Measurements from ENCODE around the gene RCN2. TPM values are rescaled to one million over a fixed set of nuclear protein-coding genes. Genes with fewer than 3 reads are reported as not detected.

RCN2 gene
- total RNA-seq, 1 experiment from 2014 or later = 82.7 TPM

DNA sequence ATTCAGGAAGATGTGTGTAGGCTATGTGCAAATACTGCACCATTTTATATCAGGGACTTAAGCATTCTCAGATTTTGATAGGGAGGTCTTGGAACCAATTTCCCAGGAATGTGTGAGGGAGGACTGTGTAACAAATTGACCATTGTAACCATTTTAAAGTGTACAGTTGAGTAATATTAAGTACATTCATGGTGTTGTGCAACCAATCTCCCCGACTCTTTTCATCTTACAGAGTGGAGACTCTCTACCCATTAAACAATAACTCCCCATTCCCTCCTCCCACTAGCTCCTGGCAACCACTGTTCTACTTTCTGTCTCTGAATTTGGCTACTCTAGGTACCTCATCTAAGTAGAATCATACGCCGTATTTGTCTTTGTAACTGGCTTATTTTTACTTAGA, 5.1 kb downstream of the RCN2 start:
- POLR2A ChIA-PET (ENCODE audit: unreplicated experiment) = no interaction called here

DNA sequence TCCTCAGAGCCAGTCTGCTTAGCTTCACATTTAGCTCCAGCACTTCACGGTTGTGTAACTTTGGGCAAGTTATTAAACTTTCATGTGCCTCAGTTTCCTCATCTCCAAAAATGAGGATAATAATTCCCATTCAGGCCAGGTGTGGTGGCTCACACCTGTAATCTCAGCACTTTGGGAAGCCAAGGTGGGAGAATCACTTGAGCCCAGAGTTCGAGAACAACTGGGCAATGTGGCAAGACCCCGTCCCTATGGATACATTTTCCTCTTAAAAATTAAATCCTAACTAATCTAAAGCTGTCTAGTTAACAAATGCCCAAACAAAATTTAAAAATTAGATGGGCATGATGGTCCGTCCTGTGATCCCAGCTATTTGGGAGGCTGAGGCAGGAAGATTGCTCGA, 7.2 kb downstream of the RCN2 start:
- no peak overlapping the region for H3K27ac ChIP-seq (ENCODE audit: low read length)
- no peak overlapping the region for H3K9ac ChIP-seq (ENCODE audit: low read length)
- peaks cover under 1% of the 10 kb centered on the region; the same call in 1 of the 2 replicates for H3K79me2 ChIP-seq (ENCODE audit: low read length)
- no peak for DNase-seq
- no peak overlapping the region for H3K4me2 ChIP-seq (ENCODE audit: low read length)
- no peaks in the 10 kb centered on the region for H3K9me2 ChIP-seq (replicated peaks; ENCODE audit: low read length)
- no peaks in the 10 kb centered on the region for H4K20me1 ChIP-seq (ENCODE audit: low read length)
- POLR2A ChIA-PET (ENCODE audit: unreplicated experiment) = no interaction called here
- no peaks in the 10 kb centered on the region for H3F3A ChIP-seq (ENCODE audit: low read length, unreplicated experiment)
- no TSS peak for BruUV-seq (replicated peaks)
- CTCF ChIA-PET = no interaction called here
- H3K4me3 ChIP-seq (ENCODE audit: low read length) = no peak overlapping the region
- peaks cover 7% of the 10 kb centered on the region; the same call in 1 of the 2 replicates for H3K36me3 ChIP-seq (ENCODE audit: low read depth, low read length)
- no peaks in the 10 kb centered on the region for H3K9me3 ChIP-seq (ENCODE audit: low read length)
- no peak for ATAC-seq
- H2AFZ ChIP-seq (ENCODE audit: low read length) = no peak overlapping the region
- H3K4me1 ChIP-seq (ENCODE audit: insufficient read depth, low read length) = no peaks in the 10 kb centered on the region
- intact Hi-C loops (cut with micrococcal nuclease) = no loop called here
- TF ChIP-seq EZH2phosphoT487 (IDR thresholded peaks at IDR 0.05; ENCODE audit: borderline replicate concordance, low read length) = no peak
- no peaks in the 10 kb centered on the region for H3K27me3 ChIP-seq (ENCODE audit: low read length)

More for the DNA sequence above, 5.1 kb downstream of the RCN2 start:
- H3K36me3 ChIP-seq (ENCODE audit: low read depth, low read length) = peaks cover 10% of the 10 kb centered on the region; the same call in 1 of the 2 replicates
- H3K9ac ChIP-seq (ENCODE audit: low read length) = no peak overlapping the region
- H3K4me2 ChIP-seq (ENCODE audit: low read length) = no peak overlapping the region
- ATAC-seq (no peak), DNase-seq (no peak)
- peaks cover 10% of the 10 kb centered on the region for H3K4me1 ChIP-seq (ENCODE audit: insufficient read depth, low read length)
- no peak overlapping the region for H3K4me3 ChIP-seq (ENCODE audit: low read length)
- H3K27ac ChIP-seq (ENCODE audit: low read length) = no peak overlapping the region
- H3F3A ChIP-seq (ENCODE audit: low read length, unreplicated experiment) = no peaks in the 10 kb centered on the region
- BruUV-seq (replicated peaks) = no TSS peak
- H4K20me1 ChIP-seq (ENCODE audit: low read length) = no peaks in the 10 kb centered on the region
- no peaks in the 10 kb centered on the region for H3K27me3 ChIP-seq (ENCODE audit: low read length)
- intact Hi-C loops (cut with micrococcal nuclease) = no loop called here
- H3K79me2 ChIP-seq (ENCODE audit: low read length) = peaks cover 20% of the 10 kb centered on the region
- TF ChIP-seq EZH2phosphoT487 (IDR thresholded peaks at IDR 0.05; ENCODE audit: borderline replicate concordance, low read length) = no peak
- TF ChIP-seq, protein P1, sequence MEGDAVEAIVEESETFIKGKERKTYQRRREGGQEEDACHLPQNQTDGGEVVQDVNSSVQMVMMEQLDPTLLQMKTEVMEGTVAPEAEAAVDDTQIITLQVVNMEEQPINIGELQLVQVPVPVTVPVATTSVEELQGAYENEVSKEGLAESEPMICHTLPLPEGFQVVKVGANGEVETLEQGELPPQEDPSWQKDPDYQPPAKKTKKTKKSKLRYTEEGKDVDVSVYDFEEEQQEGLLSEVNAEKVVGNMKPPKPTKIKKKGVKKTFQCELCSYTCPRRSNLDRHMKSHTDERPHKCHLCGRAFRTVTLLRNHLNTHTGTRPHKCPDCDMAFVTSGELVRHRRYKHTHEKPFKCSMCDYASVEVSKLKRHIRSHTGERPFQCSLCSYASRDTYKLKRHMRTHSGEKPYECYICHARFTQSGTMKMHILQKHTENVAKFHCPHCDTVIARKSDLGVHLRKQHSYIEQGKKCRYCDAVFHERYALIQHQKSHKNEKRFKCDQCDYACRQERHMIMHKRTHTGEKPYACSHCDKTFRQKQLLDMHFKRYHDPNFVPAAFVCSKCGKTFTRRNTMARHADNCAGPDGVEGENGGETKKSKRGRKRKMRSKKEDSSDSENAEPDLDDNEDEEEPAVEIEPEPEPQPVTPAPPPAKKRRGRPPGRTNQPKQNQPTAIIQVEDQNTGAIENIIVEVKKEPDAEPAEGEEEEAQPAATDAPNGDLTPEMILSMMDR (conservative IDR thresholded peaks at IDR 0.05; ENCODE audit: low read depth, low read length) = no peak
- no peak for TF ChIP-seq EZH2 (IDR thresholded peaks at IDR 0.05; ENCODE audit: low read length, unreplicated experiment)
- H3K9me3 ChIP-seq (ENCODE audit: low read length) = no peaks in the 10 kb centered on the region
- no peak overlapping the region for H2AFZ ChIP-seq (ENCODE audit: low read length)
- H3K9me2 ChIP-seq (replicated peaks; ENCODE audit: low read length) = no peaks in the 10 kb centered on the region
- CTCF ChIA-PET = no interaction called here

DNA sequence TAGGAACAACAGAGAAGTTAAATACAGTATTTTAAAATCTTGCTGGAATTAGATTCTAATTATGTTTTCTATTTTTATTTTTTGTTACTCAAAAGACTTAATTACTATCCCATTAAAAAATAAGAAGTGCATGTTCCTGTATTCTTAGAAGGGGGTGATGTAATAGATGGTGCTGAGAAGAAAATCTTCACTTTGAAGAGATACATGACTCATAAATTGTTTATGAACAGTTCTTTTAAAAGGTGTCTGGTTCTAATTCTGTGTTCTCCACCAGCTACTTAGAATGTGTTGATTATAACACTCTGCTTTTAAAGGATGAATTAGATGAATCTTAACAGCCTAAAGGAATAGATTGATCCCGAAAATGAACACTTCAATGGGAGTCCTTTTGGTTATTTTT, 8.2 kb downstream of the RCN2 start:
- H3K27ac ChIP-seq (ENCODE audit: low read length) = no peak overlapping the region

More for the DNA sequence above, 8.2 kb downstream of the RCN2 start:
- TF ChIP-seq EZH2phosphoT487 (IDR thresholded peaks at IDR 0.05; ENCODE audit: borderline replicate concordance, low read length) (no peak), EZH2 (IDR thresholded peaks at IDR 0.05; ENCODE audit: low read length, unreplicated experiment) (no peak)
- TF ChIP-seq, protein P1 (conservative IDR thresholded peaks at IDR 0.05; ENCODE audit: low read depth, low read length) = no peak
- BruUV-seq (replicated peaks) = no TSS peak
- ChIA-PET CTCF (no interaction called here), POLR2A (ENCODE audit: unreplicated experiment) (no interaction called here)
- ATAC-seq (no peak), DNase-seq (no peak)
- Histone ChIP-seq H3K9me2 (replicated peaks; ENCODE audit: low read length) (no peaks in the 10 kb centered on the region), H3K4me3 (ENCODE audit: low read length) (no peak overlapping the region), H3K9me3 (ENCODE audit: low read length) (no peaks in the 10 kb centered on the region), H3K9ac (ENCODE audit: low read length) (no peak overlapping the region), H3K4me1 (ENCODE audit: insufficient read depth, low read length) (no peaks in the 10 kb centered on the region), H3K4me2 (ENCODE audit: low read length) (no peak overlapping the region), H3K27me3 (ENCODE audit: low read length) (no peaks in the 10 kb centered on the region), H3F3A (ENCODE audit: low read length, unreplicated experiment) (no peaks in the 10 kb centered on the region), H3K36me3 (ENCODE audit: low read depth, low read length) (peaks cover 7% of the 10 kb centered on the region; the same call in 1 of the 2 replicates), H3K79me2 (ENCODE audit: low read length) (no peaks in the 10 kb centered on the region), H4K20me1 (ENCODE audit: low read length) (no peaks in the 10 kb centered on the region), H2AFZ (ENCODE audit: low read length) (no peak overlapping the region)
- intact Hi-C loops (cut with micrococcal nuclease) = no loop called here
